Peyer's patch (tissue), 4 donors: Measurements from ENCODE around the gene GOLGA2.

Source experiments
- POLR2A ChIP-seq, 2 donors: fragments of 450-650 bp; IDR thresholded peaks; one replicate each; pipeline ENCODE4 v1.5.1; 2017; ENCODE audit warnings: antibody characterized with exemption in 2 of 2, mild to moderate bottlenecking in 2 of 2, moderate library complexity in 2 of 2
- TF ChIP-seq, protein P1 (sequence below), 6 experiments: fragments of 450-650 bp in 4 of 6; fragments of 200-600 bp in 2 of 6; sonication (generic) in 1 of 6; IDR thresholded peaks; one replicate each; pipeline ENCODE4 v1.5.1; 2017 to 2019; ENCODE audit warnings: antibody characterized with exemption in 6 of 6, mild to moderate bottlenecking in 3 of 6, moderate library complexity in 1 of 6

DNA sequence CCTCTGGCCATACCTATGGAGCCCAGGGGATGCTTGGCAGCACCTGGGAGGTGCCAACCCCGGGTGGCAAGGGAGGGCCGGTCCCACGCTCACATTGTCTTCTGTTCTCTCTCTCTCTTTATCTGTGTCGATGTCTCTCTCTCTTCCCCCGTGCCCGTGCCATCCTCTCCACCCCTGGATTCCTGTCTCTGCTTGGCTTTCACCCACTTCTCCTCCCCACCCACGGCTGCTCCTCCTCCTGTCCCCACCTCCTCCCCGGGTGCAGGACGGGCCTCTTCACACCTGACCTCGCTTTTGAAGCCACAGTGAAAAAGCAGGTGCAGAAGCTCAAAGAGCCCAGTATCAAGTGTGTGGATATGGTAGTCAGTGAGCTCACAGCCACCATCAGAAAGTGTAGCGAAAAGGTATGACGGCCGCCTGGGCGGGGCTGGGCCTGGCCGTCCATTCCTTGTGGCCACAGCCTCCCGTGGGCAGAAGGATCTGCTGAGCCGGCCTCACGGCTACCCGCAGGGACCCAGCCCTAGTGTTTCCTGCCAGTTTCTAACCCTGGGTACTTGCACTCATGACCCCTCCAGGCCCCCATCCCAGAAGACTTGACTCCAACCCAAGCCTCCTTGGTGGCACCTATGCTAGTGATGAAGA is 49.9 kb downstream of the GOLGA2 start:
- TF ChIP-seq, protein P1, sequence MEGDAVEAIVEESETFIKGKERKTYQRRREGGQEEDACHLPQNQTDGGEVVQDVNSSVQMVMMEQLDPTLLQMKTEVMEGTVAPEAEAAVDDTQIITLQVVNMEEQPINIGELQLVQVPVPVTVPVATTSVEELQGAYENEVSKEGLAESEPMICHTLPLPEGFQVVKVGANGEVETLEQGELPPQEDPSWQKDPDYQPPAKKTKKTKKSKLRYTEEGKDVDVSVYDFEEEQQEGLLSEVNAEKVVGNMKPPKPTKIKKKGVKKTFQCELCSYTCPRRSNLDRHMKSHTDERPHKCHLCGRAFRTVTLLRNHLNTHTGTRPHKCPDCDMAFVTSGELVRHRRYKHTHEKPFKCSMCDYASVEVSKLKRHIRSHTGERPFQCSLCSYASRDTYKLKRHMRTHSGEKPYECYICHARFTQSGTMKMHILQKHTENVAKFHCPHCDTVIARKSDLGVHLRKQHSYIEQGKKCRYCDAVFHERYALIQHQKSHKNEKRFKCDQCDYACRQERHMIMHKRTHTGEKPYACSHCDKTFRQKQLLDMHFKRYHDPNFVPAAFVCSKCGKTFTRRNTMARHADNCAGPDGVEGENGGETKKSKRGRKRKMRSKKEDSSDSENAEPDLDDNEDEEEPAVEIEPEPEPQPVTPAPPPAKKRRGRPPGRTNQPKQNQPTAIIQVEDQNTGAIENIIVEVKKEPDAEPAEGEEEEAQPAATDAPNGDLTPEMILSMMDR (IDR thresholded peaks at IDR 0.05): no peak
- TF ChIP-seq POLR2A (IDR thresholded peaks at IDR 0.05): no peak
